Mucosa of descending colon (tissue), 3 donors: Measurements from ENCODE around the gene JAZF1. TPM values are rescaled to one million over a fixed set of nuclear protein-coding genes. Genes with fewer than 3 reads are reported as not detected.

Experiments used
- ATAC-seq: fragments of 200-7000 bp; cut with Tn5 transposase; one replicate; pipeline ENCODE4 v1.9.1; 2020; ENCODE audit warnings: mild to moderate bottlenecking, moderate library complexity
- DNase-seq, 3 donors: peaks; one replicate each; pipeline ENCODE4 v3.0.0-alpha.2; 2020
- H3K36me3 ChIP-seq: fragments of 200-600 bp; one replicate; pipeline ENCODE4 v1.8.0; 2021; ENCODE audit warnings: low read depth, mild to moderate bottlenecking
- H3K4me1 ChIP-seq: fragments of 200-600 bp; one replicate; pipeline ENCODE4 v1.8.0; 2021; ENCODE audit warnings: low read depth, mild to moderate bottlenecking
- H3K4me3 ChIP-seq: fragments of 200-600 bp; one replicate; pipeline ENCODE4 v1.8.0; 2021; ENCODE audit warnings: mild to moderate bottlenecking
- H3K9me3 ChIP-seq: fragments of 200-600 bp; one replicate; pipeline ENCODE4 v1.8.0; 2021; ENCODE audit warnings: mild to moderate bottlenecking
- CTCF ChIP-seq: fragments of 200-600 bp; IDR thresholded peaks from one replicate; pipeline ENCODE4 v1.8.0; 2022; ENCODE audit warnings: antibody characterized with exemption, mild to moderate bottlenecking
- intact Hi-C, 2 donors: fragments of 100-400 bp; cut with DNase I in 1 of 2; cut with micrococcal nuclease in 1 of 2; formaldehyde crosslinking; loops; one replicate each; pipeline versions ENCODE4 v1.11.0 to v1.11.1; 2022; cut with DNase I, micrococcal nuclease
- total RNA-seq, 3 donors: library from RNA; stranded (reverse); fragmentation: NEBNext Ultra II Directional in 2 of 3; extraction: Animal tissue kit (Norgen Biotek cat#: 25700) in 2 of 3; gene quantifications; one replicate each; pipeline versions ENCODE4 v1.2.1 to v1.2.4, GENCODE V29; 2021 to 2023
- donor health status: DM: no; HTN: no; CAD: no; lungs with moderate emphysema.
- donor health status: DM: no; HTN: no; CAD: no.
- donor health status: DM: no; HTN: yes; CAD: no.

The JAZF1 gene
- total RNA-seq, 3 donors from 2014 or later = 4.9 to 68.4 (median 6.4) TPM

DNA sequence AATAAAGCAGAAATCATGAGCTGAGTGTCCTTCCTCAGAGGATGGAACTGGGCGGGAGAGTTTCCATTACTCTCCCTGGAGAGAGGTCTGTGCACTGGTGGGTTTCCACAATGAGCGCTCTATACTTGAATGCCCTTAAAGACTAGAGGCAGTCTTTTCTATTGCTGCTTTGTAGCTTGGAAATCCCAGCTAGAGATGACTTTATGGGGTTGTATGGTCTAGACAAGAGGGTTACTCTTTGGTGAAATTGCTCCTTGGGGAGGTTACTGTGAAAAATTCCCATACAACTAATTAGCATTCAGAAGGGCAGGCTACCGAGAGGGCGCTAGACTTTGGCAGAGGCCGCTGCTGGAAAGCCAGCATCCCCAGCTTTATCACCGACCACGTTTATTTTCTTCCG lies 303.8 kb downstream of the JAZF1 start:
- H3K9me3 ChIP-seq = no peaks in the 10 kb centered on the region
- no peak overlapping the region for H3K4me3 ChIP-seq
- H3K36me3 ChIP-seq = no peaks in the 10 kb centered on the region
- no peak for TF ChIP-seq CTCF
- ATAC-seq = no peak
- H3K4me1 ChIP-seq = peaks cover 24% of the 10 kb centered on the region
- no peak for DNase-seq
- intact Hi-C loops = no loop called here

GRCh38 chr7:27875832-27876231 lies 304.8 kb downstream of the JAZF1 start:
- DNase-seq = no peak
- intact Hi-C loops = no loop called here
- ATAC-seq = no peak
- no peaks in the 10 kb centered on the region for H3K36me3 ChIP-seq
- H3K4me3 ChIP-seq = no peak overlapping the region
- H3K9me3 ChIP-seq = no peaks in the 10 kb centered on the region
- H3K4me1 ChIP-seq = peaks cover 24% of the 10 kb centered on the region
- no peak for TF ChIP-seq CTCF

DNA sequence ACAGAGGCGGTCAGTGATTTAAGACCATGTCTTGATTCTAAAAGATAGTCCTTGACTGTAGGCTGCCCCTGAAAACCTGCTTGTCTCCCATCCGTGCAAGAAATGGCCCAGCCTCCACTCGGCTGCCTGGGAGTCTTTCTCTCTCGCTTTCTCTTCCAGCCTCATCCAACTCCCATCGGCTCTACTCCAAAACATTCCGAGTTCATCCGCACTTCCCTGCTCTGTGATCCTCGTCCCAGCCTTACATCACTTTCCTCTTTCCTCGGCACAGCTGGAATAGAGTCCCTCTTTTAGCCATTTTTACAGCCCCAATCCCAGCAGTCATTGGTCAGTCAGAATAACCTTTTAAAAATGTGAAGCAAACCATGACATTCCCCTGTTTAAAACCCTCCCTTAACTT lies 305.5 kb downstream of the JAZF1 start:
- H3K36me3 ChIP-seq = no peaks in the 10 kb centered on the region
- H3K9me3 ChIP-seq = no peaks in the 10 kb centered on the region
- ATAC-seq = no peak
- no peak for DNase-seq
- H3K4me1 ChIP-seq = peaks cover 24% of the 10 kb centered on the region
- intact Hi-C loops = no loop called here
- H3K4me3 ChIP-seq = no peak overlapping the region
- TF ChIP-seq CTCF = no peak

DNA sequence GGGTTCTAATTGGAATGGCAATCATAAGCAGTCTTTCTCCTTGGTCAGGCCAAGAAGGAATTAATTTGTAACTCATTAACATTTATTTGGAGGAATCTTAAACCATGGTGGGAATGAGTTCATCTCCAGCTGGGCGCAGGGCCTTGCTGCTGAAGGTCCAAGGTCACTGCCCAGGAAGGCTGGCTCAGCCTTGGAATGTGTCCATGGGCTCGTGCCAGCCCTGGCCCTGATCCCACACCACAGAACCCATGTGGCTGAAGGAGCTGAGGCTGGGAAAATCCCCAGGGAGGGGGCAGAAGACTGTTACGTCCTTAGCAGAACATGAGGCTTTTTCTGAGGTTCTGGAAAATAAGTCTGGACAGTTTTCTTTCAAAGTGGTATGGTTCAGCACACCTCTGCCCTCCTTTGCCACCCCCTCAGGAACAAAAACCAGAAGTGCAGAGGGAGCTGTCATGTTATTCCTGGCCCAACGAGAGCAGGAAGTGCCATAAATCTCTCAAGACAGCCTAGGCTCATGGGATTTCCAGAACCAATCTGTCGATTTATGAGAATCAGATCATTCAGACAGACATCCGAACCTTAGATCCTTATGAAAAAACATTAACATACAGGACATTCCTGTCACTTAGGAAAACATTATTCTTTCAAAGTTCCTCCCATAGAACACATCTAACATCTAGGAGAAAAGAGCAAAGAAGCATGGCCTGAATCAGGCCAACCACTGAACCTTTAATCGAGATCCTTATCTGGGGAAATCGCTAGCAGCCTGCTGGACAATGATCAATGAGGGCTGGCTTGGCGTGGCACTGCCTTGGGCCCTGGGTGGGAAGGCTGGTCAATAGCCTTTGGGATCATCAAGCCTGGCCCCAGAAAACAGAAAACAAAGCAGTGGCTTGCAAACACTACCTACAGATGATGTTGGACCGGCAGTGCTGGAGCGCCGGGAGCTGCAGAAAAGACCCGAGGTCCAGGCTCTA lies 306.3 kb downstream of the JAZF1 start:
- DNase-seq (peak; percentile 66 to 81 (median 70)), ATAC-seq (peak; percentile 91)
- Histone ChIP-seq H3K36me3 (no peaks in the 10 kb centered on the region), H3K9me3 (no peaks in the 10 kb centered on the region), H3K4me1 (peaks cover 24% of the 10 kb centered on the region), H3K4me3 (no peak overlapping the region)
- TF ChIP-seq CTCF = no peak
- intact Hi-C loops = no loop called here

- TF ChIP-seq CTCF = no peak
- intact Hi-C loops = no loop called here
- Histone ChIP-seq H3K36me3 (no peaks in the 10 kb centered on the region), H3K4me3 (no peak overlapping the region), H3K9me3 (no peaks in the 10 kb centered on the region), H3K4me1 (peaks cover 24% of the 10 kb centered on the region)
- no peak for ATAC-seq
- DNase-seq = no peak
These were observed 308.0 kb downstream of the JAZF1 start for GRCh38 chr7:27872356-27873275.
